ENCODE data around the gene MRPL32. TPM values are rescaled to one million over a fixed set of nuclear protein-coding genes. Genes with fewer than 3 reads are reported as not detected.

MRPL32 gene
- total RNA-seq = 34.8 and 38.7 TPM in 2 replicates

DNA sequence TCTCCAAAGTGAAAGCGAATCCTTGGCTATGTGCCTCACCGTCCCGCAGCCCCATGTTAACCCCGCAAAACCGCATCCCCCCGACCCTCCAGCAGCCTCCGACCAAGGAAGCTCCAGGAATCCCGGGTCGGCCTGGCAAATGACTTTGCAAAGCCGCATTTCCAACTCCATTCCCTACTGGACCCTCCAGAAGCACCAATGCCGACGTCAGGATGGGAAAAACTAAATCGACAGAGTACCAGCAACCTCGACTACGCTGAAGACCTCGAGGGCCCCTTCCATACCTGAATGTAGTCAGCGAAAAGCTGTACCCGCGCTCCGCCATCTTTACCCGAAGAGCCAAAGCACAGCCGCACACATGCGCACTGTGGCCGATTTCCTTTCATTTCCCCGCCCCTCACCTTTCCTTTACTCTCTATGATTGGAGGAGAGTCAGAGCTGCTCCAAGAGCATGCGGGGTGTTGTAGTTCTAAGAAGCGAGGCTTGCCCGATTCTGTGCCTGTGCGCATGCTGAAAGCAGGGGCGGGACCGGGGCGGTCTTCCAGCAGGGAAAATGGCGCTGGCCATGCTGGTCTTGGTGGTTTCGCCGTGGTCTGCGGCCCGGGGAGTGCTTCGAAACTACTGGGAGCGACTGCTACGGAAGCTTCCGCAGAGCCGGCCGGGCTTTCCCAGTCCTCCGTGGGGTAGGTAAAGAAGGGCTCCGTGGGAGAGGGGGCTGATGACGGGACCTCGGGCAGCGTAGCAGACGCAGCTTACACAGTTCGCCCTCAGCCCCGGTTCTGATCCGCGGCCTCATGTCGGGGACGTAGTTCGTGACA lies at the start of gene MRPL32, which contains the start of gene PSMA2:
MRPL32 (plus strand) TSS at position 543 of the 818 bp plus-strand sequence; CDS start at position 554, 11 bp downstream.
PSMA2 (minus strand) TSS at position 341 of the 818 bp plus-strand sequence; CDS start at position 325, 16 bp downstream.

GRCh38 chr7:42911454-42912447 lies 20.4 kb upstream of the MRPL32 start, which contains the start of gene C7orf25:
C7orf25 (minus strand) TSS chr7:42912070; CDS start chr7:42910900, 1,170 bp downstream.

Other genes starting within 250 kb of the MRPL32 start
- 4.9 and 8.9 TPM in 2 replicates for gene C7orf25, start 20.3 kb upstream of the MRPL32 start, total RNA-seq
- 24.7 and 33.5 TPM in 2 replicates for gene PSMA2, start 202 bp upstream of the MRPL32 start, total RNA-seq
- 0.26 and 0.33 TPM in 2 replicates for gene HECW1, start 180.3 kb downstream of the MRPL32 start, total RNA-seq